ENCODE measurements around the gene CCDC197.

CCDC197 gene

GRCh38 chr14:94027566-94028449 is 30.7 kb downstream of the CCDC197 start:
- DNase-seq = peak; percentile 44

- DNase-seq = peak; percentile 73
Measured at GRCh38 chr14:94028450-94028826, 31.3 kb downstream of the CCDC197 start.

- no peak for DNase-seq
Measured at GRCh38 chr14:94029265-94029664, 32.2 kb downstream of the CCDC197 start.

- DNase-seq = no peak
Measured at GRCh38 chr14:94029671-94030203, 32.6 kb downstream of the CCDC197 start.

- DNase-seq = no peak
Measured at GRCh38 chr14:94030571-94030970, 33.5 kb downstream of the CCDC197 start.

- DNase-seq = no peak
Measured at GRCh38 chr14:94031161-94031882, 34.2 kb downstream of the CCDC197 start.

- no peak for DNase-seq
Measured at GRCh38 chr14:94031883-94032279, 34.8 kb downstream of the CCDC197 start.

- no peak for DNase-seq
Measured at GRCh38 chr14:94034886-94035285, 37.8 kb downstream of the CCDC197 start.

GRCh38 chr14:94036313-94037167 is 39.4 kb downstream of the CCDC197 start:
- DNase-seq = peak; percentile 78

- no peak for DNase-seq
Measured at GRCh38 chr14:94037954-94038353, 40.9 kb downstream of the CCDC197 start.

GRCh38 chr14:94038510-94038909 is 41.4 kb downstream of the CCDC197 start:
- no peak for DNase-seq

GRCh38 chr14:94038921-94039629 is 42.0 kb downstream of the CCDC197 start:
- DNase-seq = no peak

GRCh38 chr14:94040247-94040646 is 43.1 kb downstream of the CCDC197 start:
- no peak for DNase-seq

GRCh38 chr14:94040796-94041195 is 43.7 kb downstream of the CCDC197 start:
- DNase-seq = no peak

GRCh38 chr14:94041551-94042346 is 44.6 kb downstream of the CCDC197 start:
- no peak for DNase-seq

GRCh38 chr14:94042433-94043091 is 45.5 kb downstream of the CCDC197 start:
- no peak for DNase-seq

GRCh38 chr14:94043111-94043755 is 46.1 kb downstream of the CCDC197 start:
- no peak for DNase-seq

GRCh38 chr14:94043756-94044475 is 46.8 kb downstream of the CCDC197 start:
- DNase-seq = no peak

GRCh38 chr14:94044476-94045091 is 47.5 kb downstream of the CCDC197 start:
- no peak for DNase-seq

Measured in DMS53 (cell line).